H1 (cell line): Measurements from ENCODE around the gene KIF5C. TPM values are rescaled to one million over a fixed set of nuclear protein-coding genes. Genes with fewer than 3 reads are reported as not detected.
A peak's percentile ranks its signal among the peaks of the same experiment; 100 is the strongest.

Experiments used
- ASH2L ChIP-seq: fragments of 200-600, 300-600 bp; sonication (generic); IDR thresholded peaks from one replicate; pipeline ENCODE4 v1.7.1; 2017; ENCODE audit warnings: low read length
- ATF2 ChIP-seq: IDR thresholded peaks from 2 replicates; pipeline ENCODE4 v1.6.1; 2012; ENCODE audit warnings: low read length, inconsistent platforms
- CEBPB ChIP-seq: IDR thresholded peaks from 2 replicates; pipeline ENCODE4 v1.6.1; 2012; ENCODE audit warnings: low read depth, low read length
- EP300 ChIP-seq, 2 experiments: IDR thresholded peaks; 1 replicate in 1 of 2; 2 replicates in 1 of 2; pipeline ENCODE4 v1.6.1; 2011 to 2012; ENCODE audit warnings: low read depth in 2 of 2, low read length in 2 of 2, mild to moderate bottlenecking in 2 of 2, borderline replicate concordance in 1 of 2, inconsistent platforms in 1 of 2, moderate library complexity in 1 of 2
- HDAC2 ChIP-seq, 2 experiments: fragments of 300-600 bp in 1 of 2; sonication (generic) in 1 of 2; IDR thresholded peaks; 2 replicates each; pipeline ENCODE4 v1.6.1; 2011 to 2012; ENCODE audit warnings: low read depth in 2 of 2, low read length in 2 of 2, mild to moderate bottlenecking in 2 of 2, moderate library complexity in 2 of 2, borderline replicate concordance in 1 of 2, inconsistent platforms in 1 of 2
- JUND ChIP-seq: IDR thresholded peaks from 2 replicates; pipeline ENCODE4 v1.6.1; 2011; ENCODE audit warnings: mild to moderate bottlenecking, improper control_type of control experiment, low read length
- MAX ChIP-seq: IDR thresholded peaks from 2 replicates; pipeline ENCODE4 v1.6.1; 2012; ENCODE audit warnings: inconsistent platforms
- NANOG ChIP-seq: IDR thresholded peaks from 2 replicates; pipeline ENCODE4 v1.6.1; 2011; ENCODE audit warnings: low read length, low read depth, mild to moderate bottlenecking, inconsistent platforms; ENCODE audit not compliant: insufficient read depth, poor library complexity, severe bottlenecking
- POLR2AphosphoS5 ChIP-seq: IDR thresholded peaks from 2 replicates; pipeline ENCODE4 v1.6.1; 2011; ENCODE audit warnings: low read depth, low read length
- POU5F1 ChIP-seq: IDR thresholded peaks from 2 replicates; pipeline ENCODE4 v1.6.1; 2011; ENCODE audit warnings: low read depth, mild to moderate bottlenecking, low read length, moderate library complexity
- RAD21 ChIP-seq, 2 experiments: IDR thresholded peaks in 1 of 2; conservative IDR thresholded peaks in 1 of 2; 2 replicates each; pipeline ENCODE4 v1.6.1; 2011; ENCODE audit warnings: low read depth in 2 of 2, low read length in 2 of 2, improper control_type of control experiment in 1 of 2, inconsistent platforms in 1 of 2, mild to moderate bottlenecking in 1 of 2, moderate library complexity in 1 of 2
- RBBP5 ChIP-seq: IDR thresholded peaks from 2 replicates; pipeline ENCODE4 v1.7.1; 2012; ENCODE audit warnings: low read depth, mild to moderate bottlenecking, inconsistent platforms, low read length, moderate library complexity, borderline replicate concordance
- SIX5 ChIP-seq: IDR thresholded peaks from 2 replicates; pipeline ENCODE4 v1.6.1; 2011; ENCODE audit warnings: mild to moderate bottlenecking, low read depth, low read length
- SP4 ChIP-seq: IDR thresholded peaks from 2 replicates; pipeline ENCODE4 v1.6.1; 2012; ENCODE audit warnings: low read length, inconsistent platforms
- SRF ChIP-seq: IDR thresholded peaks from 2 replicates; pipeline ENCODE4 v1.6.1; 2011; ENCODE audit warnings: mild to moderate bottlenecking, low read depth, low read length, moderate library complexity
- TEAD4 ChIP-seq: IDR thresholded peaks from 2 replicates; pipeline ENCODE4 v1.6.1; 2012; ENCODE audit warnings: low read depth, low read length, inconsistent platforms, mixed read lengths
- ZNF274 ChIP-seq: IDR thresholded peaks from 2 replicates; pipeline ENCODE4 v1.7.0; 2012; ENCODE audit warnings: low read length, borderline replicate concordance; ENCODE audit errors: extremely low read depth
- polyA plus RNA-seq, 7 experiments: library from polyadenylated mRNA; depleted of rRNA in 3 of 7; stranded (reverse) in 5 of 7; unstranded in 2 of 7; fragments of >200 nt in 5 of 7; fragments of 200-250 nt in 2 of 7; gene quantifications; 1 replicate in 5 of 7; 2 replicates in 1 of 7; 4 replicates in 1 of 7; pipeline versions ENCODE4 v1.2.1 to v1.2.3, GENCODE V29; 2011 to 2013; ENCODE audit warnings: missing spikeins in 2 of 7, mixed read lengths in 2 of 7
- total RNA-seq: library from RNA; stranded (reverse); fragmentation: NEBNext Ultra II Directional; extraction: Animal tissue kit (Norgen Biotek cat#: 25700); gene quantifications from 2 replicates; pipeline ENCODE4 v1.2.1, GENCODE V29; 2021

Gene KIF5C
- total and polyA plus RNA-seq, 2 of the 8 experiments (the other 6 are each of a cell fraction or from before 2014, with no cell fraction given), result 16.3 to 66.4 TPM

- peak; percentile 97 for TF ChIP-seq ATF2
- TF ChIP-seq SRF, result no peak
- TF ChIP-seq ASH2L, result peak; percentile 86
- TF ChIP-seq ZNF274, result no peak
- TF ChIP-seq POU5F1, result no peak
- TF ChIP-seq NANOG, result no peak
- peak; percentile 88; the same call in 1 of the 2 replicates for TF ChIP-seq RBBP5
- peak; percentile 83 for TF ChIP-seq MAX
- TF ChIP-seq RAD21 (IDR thresholded peaks at IDR 0.05 in 1 of 2, conservative IDR thresholded peaks at IDR 0.05 in 1 of 2; ENCODE audit: low read depth in 2 of 2, low read length in 2 of 2), result peak; percentile 22 to 29
- TF ChIP-seq SP4, result peak; percentile 25; the same call in 1 of the 2 replicates
- no peak for TF ChIP-seq SIX5
- 0 out of 2 replicates have a peak, but pooled peaks have one; percentile 25 for TF ChIP-seq POLR2AphosphoS5
- peak; percentile 31 to 71; a peak in 2 of 4 replicates for TF ChIP-seq HDAC2 (IDR thresholded peaks at IDR 0.05; ENCODE audit: borderline replicate concordance in 1 of 2, low read depth in 2 of 2, low read length in 2 of 2)
- no peak for TF ChIP-seq EP300 (IDR thresholded peaks at IDR 0.05; ENCODE audit: borderline replicate concordance in 1 of 2, low read depth in 2 of 2, low read length in 2 of 2)
- peak; percentile 94 for TF ChIP-seq JUND
- TF ChIP-seq CEBPB, result peak; percentile 15; the same call in 1 of the 2 replicates
- 0 out of 2 replicates have a peak, but pooled peaks have one; percentile 1 for TF ChIP-seq TEAD4
These were observed 1.8 kb downstream of the KIF5C start (continued) for GRCh38 chr2:148876595-148877402.
